GM23338 (cell line): ENCODE results near the gene MAMDC2. TPM values are rescaled to one million over a fixed set of nuclear protein-coding genes. Genes with fewer than 3 reads are reported as not detected.

Experiments used
- ATAC-seq: fragments of 200-7000 bp; cut with Tn5 transposase; 3 replicates; pipeline ENCODE4 v1.9.1; 2020
- DNase-seq: peaks from one replicate; pipeline ENCODE4 v3.0.0-alpha.2; 2015; ENCODE audit warnings: low spot score
- H2AFZ ChIP-seq: fragments of 200-600 bp; sonication (generic); 2 replicates; pipeline ENCODE4 v1.8.0; 2016; ENCODE audit warnings: antibody characterized with exemption, mild to moderate bottlenecking, moderate library complexity
- H3F3A ChIP-seq: fragments of 200-600 bp; sonication (generic); replicated peaks from 2 replicates; pipeline ENCODE4 v1.8.0; 2017; ENCODE audit warnings: antibody characterized with exemption, mixed run types, low read depth
- H3K27ac ChIP-seq: fragments of 200-600 bp; sonication (generic); 2 replicates; pipeline ENCODE4 v1.6.1; 2016; ENCODE audit warnings: low read depth
- H3K27me3 ChIP-seq: fragments of 200-600 bp; sonication (generic); 2 replicates; pipeline ENCODE4 v1.8.0; 2016; ENCODE audit warnings: mild to moderate bottlenecking, mixed run types, moderate library complexity; ENCODE audit not compliant: insufficient read depth
- H3K36me3 ChIP-seq: fragments of 200-600 bp; sonication (generic); 2 replicates; pipeline ENCODE4 v1.8.0; 2016; ENCODE audit warnings: mild to moderate bottlenecking; ENCODE audit not compliant: insufficient read depth
- H3K4me1 ChIP-seq: fragments of 200-600 bp; sonication (generic); 2 replicates; pipeline ENCODE4 v1.8.0; 2016; ENCODE audit warnings: mild to moderate bottlenecking, moderate library complexity; ENCODE audit not compliant: insufficient read depth
- H3K4me2 ChIP-seq: fragments of 200-600 bp; sonication (generic); 2 replicates; pipeline ENCODE4 v1.7.1; 2017; ENCODE audit warnings: mixed run types
- H3K4me3 ChIP-seq: fragments of 200-600 bp; sonication (generic); 2 replicates; pipeline ENCODE4 v1.6.1; 2016; ENCODE audit warnings: mixed run types
- H3K79me2 ChIP-seq: fragments of 200-600 bp; sonication (generic); replicated peaks from 2 replicates; pipeline ENCODE4 v1.8.0; 2017; ENCODE audit warnings: mild to moderate bottlenecking; ENCODE audit not compliant: insufficient read depth
- H3K9me2 ChIP-seq: fragments of 200-600 bp; sonication (generic); 2 replicates; pipeline ENCODE4 v1.8.0; 2017; ENCODE audit not compliant: insufficient read depth
- H4K20me1 ChIP-seq: fragments of 200-600 bp; sonication (generic); replicated peaks from 2 replicates; pipeline ENCODE4 v1.8.0; 2017; ENCODE audit warnings: mild to moderate bottlenecking; ENCODE audit not compliant: insufficient read depth
- H3K27ac Mint-ChIP-seq: 2 replicates; pipeline ENCODE4 v1.8.0; 2020; ENCODE audit warnings: inconsistent platforms, mild to moderate bottlenecking, moderate library complexity, mixed read lengths
- H3K27me3 Mint-ChIP-seq: 3 replicates; pipeline ENCODE4 v1.8.0; 2022; ENCODE audit warnings: low read depth, mild to moderate bottlenecking, moderate library complexity, mixed read lengths, inconsistent platforms; ENCODE audit not compliant: insufficient read depth, poor library complexity
- H3K36me3 Mint-ChIP-seq: 3 replicates; pipeline ENCODE4 v1.8.0; 2021; ENCODE audit warnings: low read depth, mild to moderate bottlenecking, inconsistent platforms, moderate library complexity, mixed read lengths
- H3K4me1 Mint-ChIP-seq: 3 replicates; pipeline ENCODE4 v1.8.0; 2020; ENCODE audit warnings: mild to moderate bottlenecking, inconsistent platforms, mixed read lengths
- H3K4me3 Mint-ChIP-seq: 3 replicates; pipeline ENCODE4 v1.8.0; 2021; ENCODE audit warnings: moderate library complexity, mild to moderate bottlenecking, inconsistent platforms, mixed read lengths
- H3K9me3 Mint-ChIP-seq: 3 replicates; pipeline ENCODE4 v1.8.0; 2020; ENCODE audit warnings: moderate library complexity, mild to moderate bottlenecking, inconsistent platforms, mixed read lengths
- CREB1 ChIP-seq: fragments of 250-450 bp; sonication (Bioruptor Pico); IDR thresholded peaks from 2 replicates; pipeline ENCODE4 v1.5.0; 2020; ENCODE audit warnings: low read depth, mild to moderate bottlenecking, moderate library complexity
- CTCF ChIP-seq, 2 experiments: fragments of 200-600 bp in 1 of 2; sonication (generic) in 1 of 2; conservative IDR thresholded peaks; 2 replicates each; pipeline versions ENCODE4 v1.5.1 to v1.6.1; 2016 to 2017; ENCODE audit warnings: antibody characterized with exemption in 2 of 2, low read depth in 2 of 2, mild to moderate bottlenecking in 2 of 2, moderate library complexity in 1 of 2
- ETS1 ChIP-seq: IDR thresholded peaks from 2 replicates; pipeline ENCODE4 v1.6.1; 2016; ENCODE audit warnings: antibody characterized with exemption
- EZH2 ChIP-seq: fragments of 200-600 bp; sonication (generic); IDR thresholded peaks from one replicate; pipeline ENCODE4 v1.8.0; 2017; ENCODE audit warnings: antibody characterized with exemption, mild to moderate bottlenecking, low read depth; ENCODE audit not compliant: unreplicated experiment
- EZH2phosphoT487 ChIP-seq: fragments of 200-600 bp; sonication (generic); IDR thresholded peaks from one replicate; pipeline ENCODE4 v1.8.1; 2018; ENCODE audit warnings: antibody characterized with exemption; ENCODE audit not compliant: unreplicated experiment
- JUNB ChIP-seq: IDR thresholded peaks from one replicate; pipeline ENCODE4 v1.6.1; 2016; ENCODE audit warnings: antibody characterized with exemption; ENCODE audit not compliant: unreplicated experiment
- NANOG ChIP-seq: IDR thresholded peaks from 2 replicates; pipeline ENCODE4 v1.6.1; 2016; ENCODE audit warnings: antibody characterized with exemption, borderline replicate concordance
- POLR2AphosphoS5 ChIP-seq: IDR thresholded peaks from 2 replicates; pipeline ENCODE4 v1.6.1; 2016; ENCODE audit warnings: antibody characterized with exemption, low read depth
- REST ChIP-seq: IDR thresholded peaks from one replicate; pipeline ENCODE4 v1.6.1; 2018; ENCODE audit warnings: antibody characterized with exemption; ENCODE audit not compliant: unreplicated experiment
- ZNF114 ChIP-seq: fragments of 250-450 bp; sonication (Bioruptor Pico); IDR thresholded peaks from 2 replicates; pipeline ENCODE4 v1.5.0; 2020; ENCODE audit warnings: mild to moderate bottlenecking, moderate library complexity
- ZNF331 ChIP-seq: fragments of 250-450 bp; sonication (Bioruptor Pico); IDR thresholded peaks from 2 replicates; pipeline ENCODE4 v1.5.0; 2020; ENCODE audit warnings: low read depth, mild to moderate bottlenecking, moderate library complexity
- polyA plus RNA-seq: library from polyadenylated mRNA; unstranded; fragments of >200 nt; fragmentation: Nextera tagmentation; extraction: Ambion mirVana; gene quantifications from 2 replicates; pipeline ENCODE4 v1.2.1, GENCODE V29; 2016
- total RNA-seq: library from RNA; depleted of rRNA; stranded (reverse); fragments of >200 nt; shearing (Covaris generic); gene quantifications from 2 replicates; pipeline ENCODE4 v1.2.3, GENCODE V29; 2014

The MAMDC2 gene
- total and polyA plus RNA-seq, 2 experiments from 2014 or later: 7.7 to 19.6 TPM

GRCh38 chr9:70058569-70059116, 15.0 kb downstream of the MAMDC2 start:
- H2AFZ ChIP-seq: no peak overlapping the region
- peaks cover 3% of the 10 kb centered on the region for H3K79me2 ChIP-seq
- ATAC-seq (no peak), DNase-seq (no peak)
- H3K4me3 ChIP-seq: no peak overlapping the region
- Mint-ChIP-seq H3K27ac (no peak overlapping the region), H3K4me1 (peaks cover 15% of the 10 kb centered on the region), H3K4me3 (no peak overlapping the region), H3K27me3 (peaks cover 2% of the 10 kb centered on the region), H3K36me3 (peaks cover 13% of the 10 kb centered on the region), H3K9me3 (peaks cover 6% of the 10 kb centered on the region; the same call in 2 of the 3 replicates)
- peaks cover 19% of the 10 kb centered on the region for H3K4me1 ChIP-seq
- TF ChIP-seq NANOG: no peak
- no peak for TF ChIP-seq EZH2
- TF ChIP-seq REST: no peak
- TF ChIP-seq EZH2phosphoT487: no peak
- no peak for TF ChIP-seq JUNB
- no peaks in the 10 kb centered on the region for H4K20me1 ChIP-seq
- H3K36me3 ChIP-seq: no peaks in the 10 kb centered on the region
- no peak overlapping the region for H3K4me2 ChIP-seq
- no peaks in the 10 kb centered on the region for H3F3A ChIP-seq
- H3K9me2 ChIP-seq: peaks cover 11% of the 10 kb centered on the region; the same call in 1 of the 2 replicates
- H3K27me3 ChIP-seq: no peaks in the 10 kb centered on the region
- H3K27ac ChIP-seq: no peak overlapping the region

GRCh38 chr9:70060148-70060882, 16.7 kb downstream of the MAMDC2 start:
- H3F3A ChIP-seq: no peaks in the 10 kb centered on the region
- DNase-seq (no peak), ATAC-seq (no peak)
- H3K4me1 ChIP-seq: peaks cover 19% of the 10 kb centered on the region
- peaks cover 9% of the 10 kb centered on the region; the same call in 1 of the 2 replicates for H3K9me2 ChIP-seq
- H3K27ac ChIP-seq: peak overlapping the region; percentile 34; the same call in 1 of the 2 replicates
- peaks cover 3% of the 10 kb centered on the region for H3K79me2 ChIP-seq
- Mint-ChIP-seq H3K4me1 (peaks cover 15% of the 10 kb centered on the region), H3K9me3 (peaks cover 6% of the 10 kb centered on the region; the same call in 2 of the 3 replicates), H3K4me3 (no peak overlapping the region), H3K27ac (peak overlapping the region; percentile 17; the same call in 1 of the 2 replicates), H3K27me3 (peaks cover 3% of the 10 kb centered on the region), H3K36me3 (peaks cover 13% of the 10 kb centered on the region)
- H3K4me3 ChIP-seq: no peak overlapping the region
- no peaks in the 10 kb centered on the region for H3K27me3 ChIP-seq
- H4K20me1 ChIP-seq: no peaks in the 10 kb centered on the region
- no peaks in the 10 kb centered on the region for H3K36me3 ChIP-seq
- H2AFZ ChIP-seq: no peak overlapping the region
- peak overlapping the region; percentile 44 for H3K4me2 ChIP-seq
- no peak for TF ChIP-seq ETS1
- TF ChIP-seq EZH2: no peak
- no peak for TF ChIP-seq EZH2phosphoT487
- TF ChIP-seq CREB1 (CRISPR knock-in tag): no peak
- TF ChIP-seq ZNF114: no peak
- no peak for TF ChIP-seq CTCF (conservative IDR thresholded peaks at IDR 0.05; ENCODE audit: low read depth in 2 of 2)
- no peak for TF ChIP-seq ZNF331 (CRISPR knock-in tag)
- TF ChIP-seq NANOG: no peak
- TF ChIP-seq POLR2AphosphoS5: no peak
- no peak for TF ChIP-seq REST
- no peak for TF ChIP-seq JUNB
